Measurements from ENCODE around the gene USP44. TPM values are rescaled to one million over a fixed set of nuclear protein-coding genes. Genes with fewer than 3 reads are reported as not detected.

Gene USP44
- total RNA-seq, 1 experiment from 2014 or later, result 0.04 TPM

GRCh38 chr12:95554532-95555071 lies 3.3 kb upstream of the USP44 start:
- H3K9me3 ChIP-seq (replicated peaks), result no peaks in the 10 kb centered on the region
- no peak overlapping the region for H3K27ac ChIP-seq
- no peak for DNase-seq
- H3K36me3 ChIP-seq, result no peaks in the 10 kb centered on the region
- H3K27me3 ChIP-seq, result no peaks in the 10 kb centered on the region; the same call in 1 of the 2 replicates
- no peaks in the 10 kb centered on the region for H3K4me1 ChIP-seq
- no peak overlapping the region for H3K4me3 ChIP-seq

GRCh38 chr12:95553197-95553943 lies 2.1 kb upstream of the USP44 start:
- no peak overlapping the region for H3K27ac ChIP-seq
- H3K9me3 ChIP-seq (replicated peaks), result no peaks in the 10 kb centered on the region
- H3K4me3 ChIP-seq, result no peak overlapping the region
- H3K36me3 ChIP-seq, result no peaks in the 10 kb centered on the region
- no peaks in the 10 kb centered on the region; the same call in 1 of the 2 replicates for H3K27me3 ChIP-seq
- no peaks in the 10 kb centered on the region for H3K4me1 ChIP-seq
- DNase-seq, result no peak

GRCh38 chr12:95551913-95552516 lies 739 bp upstream of the USP44 start:
- no peaks in the 10 kb centered on the region for H3K36me3 ChIP-seq
- DNase-seq, result no peak
- H3K27me3 ChIP-seq, result no peaks in the 10 kb centered on the region; the same call in 1 of the 2 replicates
- no peak overlapping the region for H3K4me3 ChIP-seq
- no peaks in the 10 kb centered on the region for H3K4me1 ChIP-seq
- no peak overlapping the region for H3K27ac ChIP-seq
- no peaks in the 10 kb centered on the region for H3K9me3 ChIP-seq (replicated peaks)

GRCh38 chr12:95549392-95550084 lies 1.7 kb downstream of the USP44 start:
- Histone ChIP-seq H3K27me3 (no peaks in the 10 kb centered on the region; the same call in 1 of the 2 replicates), H3K4me3 (no peak overlapping the region), H3K9me3 (replicated peaks) (no peaks in the 10 kb centered on the region), H3K36me3 (no peaks in the 10 kb centered on the region), H3K27ac (no peak overlapping the region), H3K4me1 (no peaks in the 10 kb centered on the region)
- DNase-seq, result no peak

GRCh38 chr12:95548539-95549391 lies 2.5 kb downstream of the USP44 start:
- DNase-seq, result no peak
- Histone ChIP-seq H3K4me1 (no peaks in the 10 kb centered on the region), H3K4me3 (no peak overlapping the region), H3K27me3 (no peaks in the 10 kb centered on the region; the same call in 1 of the 2 replicates), H3K27ac (no peak overlapping the region), H3K36me3 (no peaks in the 10 kb centered on the region), H3K9me3 (replicated peaks) (no peaks in the 10 kb centered on the region)

- Histone ChIP-seq H3K27ac (no peak overlapping the region), H3K9me3 (replicated peaks) (no peaks in the 10 kb centered on the region), H3K4me1 (no peaks in the 10 kb centered on the region), H3K4me3 (no peak overlapping the region), H3K27me3 (no peaks in the 10 kb centered on the region), H3K36me3 (no peaks in the 10 kb centered on the region)
- DNase-seq, result no peak
These were observed 3.2 kb downstream of the USP44 start for GRCh38 chr12:95548056-95548538.

GRCh38 chr12:95547522-95548055 lies 3.7 kb downstream of the USP44 start:
- DNase-seq, result no peak
- no peaks in the 10 kb centered on the region for H3K9me3 ChIP-seq (replicated peaks)
- H3K4me3 ChIP-seq, result no peak overlapping the region
- H3K27ac ChIP-seq, result no peak overlapping the region
- no peaks in the 10 kb centered on the region for H3K36me3 ChIP-seq
- H3K27me3 ChIP-seq, result no peaks in the 10 kb centered on the region
- no peaks in the 10 kb centered on the region for H3K4me1 ChIP-seq

GRCh38 chr12:95546491-95546813 lies 4.8 kb downstream of the USP44 start:
- DNase-seq, result no peak
- H3K4me3 ChIP-seq, result no peak overlapping the region
- no peaks in the 10 kb centered on the region for H3K27me3 ChIP-seq
- H3K9me3 ChIP-seq (replicated peaks), result no peaks in the 10 kb centered on the region
- no peak overlapping the region for H3K27ac ChIP-seq
- H3K4me1 ChIP-seq, result no peaks in the 10 kb centered on the region
- no peaks in the 10 kb centered on the region for H3K36me3 ChIP-seq

- Histone ChIP-seq H3K36me3 (no peaks in the 10 kb centered on the region), H3K27ac (no peak overlapping the region), H3K4me3 (no peak overlapping the region), H3K27me3 (no peaks in the 10 kb centered on the region), H3K9me3 (replicated peaks) (no peaks in the 10 kb centered on the region), H3K4me1 (no peaks in the 10 kb centered on the region)
- no peak for DNase-seq
These were observed 5.4 kb downstream of the USP44 start for GRCh38 chr12:95545731-95546490.

GRCh38 chr12:95545303-95545702 lies 6.0 kb downstream of the USP44 start:
- no peak overlapping the region for H3K4me3 ChIP-seq
- H3K36me3 ChIP-seq, result no peaks in the 10 kb centered on the region
- H3K9me3 ChIP-seq (replicated peaks), result no peaks in the 10 kb centered on the region
- H3K27ac ChIP-seq, result no peak overlapping the region
- no peaks in the 10 kb centered on the region for H3K4me1 ChIP-seq
- no peak for DNase-seq
- H3K27me3 ChIP-seq, result no peaks in the 10 kb centered on the region

- Histone ChIP-seq H3K4me1 (no peaks in the 10 kb centered on the region), H3K27me3 (no peaks in the 10 kb centered on the region), H3K36me3 (no peaks in the 10 kb centered on the region), H3K27ac (no peak overlapping the region), H3K4me3 (no peak overlapping the region), H3K9me3 (replicated peaks) (no peaks in the 10 kb centered on the region)
- DNase-seq, result no peak
These were observed 6.5 kb downstream of the USP44 start for GRCh38 chr12:95544756-95545155.

- no peaks in the 10 kb centered on the region for H3K9me3 ChIP-seq (replicated peaks)
- DNase-seq, result no peak
- no peak overlapping the region for H3K27ac ChIP-seq
- no peaks in the 10 kb centered on the region for H3K27me3 ChIP-seq
- no peak overlapping the region for H3K4me3 ChIP-seq
- H3K4me1 ChIP-seq, result no peaks in the 10 kb centered on the region
- H3K36me3 ChIP-seq, result no peaks in the 10 kb centered on the region
These were observed 8.0 kb downstream of the USP44 start for GRCh38 chr12:95543305-95543704.

GRCh38 chr12:95541436-95541835 lies 9.8 kb downstream of the USP44 start:
- Histone ChIP-seq H3K27ac (no peak overlapping the region), H3K27me3 (0 out of 2 replicates have a peak, but pooled peaks cover 3% of the 10 kb centered on the region), H3K36me3 (no peaks in the 10 kb centered on the region), H3K4me1 (no peaks in the 10 kb centered on the region), H3K4me3 (no peak overlapping the region), H3K9me3 (replicated peaks) (no peaks in the 10 kb centered on the region)
- no peak for DNase-seq
